Keratinocyte (primary cell): ENCODE results near the gene ANKRD53. TPM values are rescaled to one million over a fixed set of nuclear protein-coding genes. Genes with fewer than 3 reads are reported as not detected.

ENCODE experiments used
- DNase-seq: peaks from one replicate; pipeline ENCODE4 v3.0.0-alpha.2; 2011; ENCODE audit warnings: low read depth, missing footprints, low spot score
- FAIRE-seq: peaks from 2 replicates; lab custom pipeline; 2011; peaks lifted over from hg19 to GRCh38; lab: Jason Lieb, UNC
- H2AFZ ChIP-seq: 2 replicates; pipeline ENCODE4 v1.6.0; 2012; ENCODE audit warnings: low read length, control low read depth, inconsistent platforms; ENCODE audit not compliant: control insufficient read depth
- H3K27ac ChIP-seq: 2 replicates; pipeline ENCODE4 v1.5.1; 2011; ENCODE audit warnings: low read length; ENCODE audit not compliant: control insufficient read depth, insufficient read depth
- H3K27me3 ChIP-seq: 3 replicates; pipeline ENCODE4 v1.6.0; 2011; ENCODE audit warnings: low read length; ENCODE audit not compliant: control insufficient read depth, insufficient read depth; ENCODE audit errors: extremely low read depth
- H3K36me3 ChIP-seq, 2 experiments: 2 replicates in 1 of 2; 3 replicates in 1 of 2; pipeline ENCODE4 v1.5.1; 2011; ENCODE audit warnings: low read length in 2 of 2, mild to moderate bottlenecking in 1 of 2; ENCODE audit not compliant: control insufficient read depth in 2 of 2, insufficient read depth in 2 of 2; ENCODE audit errors: extremely low read depth in 1 of 2
- H3K4me1 ChIP-seq: 3 replicates; pipeline ENCODE4 v1.5.1; 2011; ENCODE audit warnings: low read length; ENCODE audit not compliant: control insufficient read depth, insufficient read depth; ENCODE audit errors: extremely low read depth
- H3K4me2 ChIP-seq: 3 replicates; pipeline ENCODE4 v1.6.0; 2011; ENCODE audit warnings: low read depth, low read length; ENCODE audit not compliant: control insufficient read depth, insufficient read depth; ENCODE audit errors: extremely low read depth
- H3K4me3 ChIP-seq, 3 experiments: fragments of 200-600 bp in 1 of 3; sonication (generic) in 1 of 3; 2 replicates in 2 of 3; 3 replicates in 1 of 3; pipeline ENCODE4 v1.5.1; 2011 to 2016; ENCODE audit warnings: low read length in 3 of 3, mild to moderate bottlenecking in 3 of 3, control low read depth in 2 of 3, inconsistent platforms in 1 of 3, low read depth in 1 of 3, mixed read lengths in 1 of 3, mixed run types in 1 of 3, moderate library complexity in 1 of 3; ENCODE audit not compliant: control insufficient read depth in 2 of 3, insufficient read depth in 2 of 3; ENCODE audit errors: extremely low read depth in 1 of 3
- H3K79me2 ChIP-seq: 2 replicates; pipeline ENCODE4 v1.6.0; 2012; ENCODE audit warnings: low read length; ENCODE audit not compliant: control insufficient read depth, insufficient read depth
- H3K9ac ChIP-seq: 3 replicates; pipeline ENCODE4 v1.6.0; 2011; ENCODE audit warnings: low read length; ENCODE audit not compliant: control insufficient read depth, insufficient read depth; ENCODE audit errors: extremely low read depth
- H3K9me1 ChIP-seq: 3 replicates; pipeline ENCODE4 v1.6.0; 2011; ENCODE audit warnings: low read length; ENCODE audit not compliant: control insufficient read depth, insufficient read depth; ENCODE audit errors: extremely low read depth
- H3K9me3 ChIP-seq: 2 replicates; pipeline ENCODE4 v1.5.1; 2012; ENCODE audit warnings: low read depth, low read length; ENCODE audit not compliant: control insufficient read depth
- H4K20me1 ChIP-seq: 3 replicates; pipeline ENCODE4 v1.6.0; 2011; ENCODE audit warnings: low read length; ENCODE audit not compliant: control insufficient read depth, insufficient read depth; ENCODE audit errors: extremely low read depth
- CTCF ChIP-seq, 3 experiments: IDR thresholded peaks in 1 of 3; conservative IDR thresholded peaks in 1 of 3; optimal IDR thresholded peaks in 1 of 3; 2 replicates in 2 of 3; 3 replicates in 1 of 3; pipeline versions ENCODE3 to v1.5.1; 2011; ENCODE audit warnings: low read length in 3 of 3, mild to moderate bottlenecking in 3 of 3, moderate library complexity in 2 of 3, control low read depth in 1 of 3, inconsistent platforms in 1 of 3; ENCODE audit not compliant: insufficient read depth in 2 of 3; ENCODE audit errors: extremely low read depth in 1 of 3
- EZH2 ChIP-seq: IDR thresholded peaks from one replicate; pipeline ENCODE4 v1.6.1; 2012; ENCODE audit warnings: inconsistent platforms, mild to moderate bottlenecking, low read length, moderate library complexity
- dilution Hi-C: fragments of 300-500 bp; cut with MboI; formaldehyde crosslinking; loops from one replicate; pipeline ENCODE4 v1.7.0; 2020; ENCODE audit warnings: low sequenced_read_pairs; ENCODE audit not compliant: extremely low pct_ligation_motif_present
- polyA plus RNA-seq, 5 experiments: library from polyadenylated mRNA; depleted of rRNA in 3 of 5; stranded (reverse) in 3 of 5; stranded (forward) in 1 of 5; unstranded in 1 of 5; fragments of >200 nt; gene quantifications; 1 replicate in 1 of 5; 2 replicates in 3 of 5; 3 replicates in 1 of 5; pipeline versions ENCODE4 v1.2.1 to v1.2.3, GENCODE V29; 2011 to 2012; ENCODE audit warnings: missing spikeins in 2 of 5, low read depth in 1 of 5, low replicate concordance in 1 of 5

ANKRD53 gene
- polyA plus RNA-seq, 1 donor (not counting 4 experiments of a cell fraction or from before 2014, with no cell fraction given) = not detected

GRCh38 chr2:70966681-70967080, 11.7 kb upstream of the ANKRD53 start:
- H3K27me3 ChIP-seq = peaks cover 14% of the 10 kb centered on the region
- TF ChIP-seq EZH2 (no peak), CTCF (optimal IDR thresholded peaks at IDR 0.05 in 1 of 3, IDR thresholded peaks at IDR 0.05 in 1 of 3, conservative IDR thresholded peaks at IDR 0.05 in 1 of 3; ENCODE audit: extremely low read depth in 1 of 3, insufficient read depth in 2 of 3, low read length in 3 of 3) (no peak)
- DNase-seq = no peak
- no peaks in the 10 kb centered on the region for H3K9me3 ChIP-seq
- dilution Hi-C loops = no loop called here
- no peaks in the 10 kb centered on the region for H3K9me1 ChIP-seq
- no peaks in the 10 kb centered on the region for H4K20me1 ChIP-seq
- peaks cover 10% of the 10 kb centered on the region for H3K4me1 ChIP-seq
- H3K4me3 ChIP-seq = no peak overlapping the region
- H3K27ac ChIP-seq = no peak overlapping the region
- H3K4me2 ChIP-seq = no peak overlapping the region
- H2AFZ ChIP-seq = no peak overlapping the region
- no peak overlapping the region for H3K9ac ChIP-seq
- no peaks in the 10 kb centered on the region for H3K79me2 ChIP-seq
- no peak for FAIRE-seq
- H3K36me3 ChIP-seq = no peaks in the 10 kb centered on the region

- no peak overlapping the region for H3K4me2 ChIP-seq
- no peak overlapping the region for H3K27ac ChIP-seq
- no peak for FAIRE-seq
- H4K20me1 ChIP-seq = no peaks in the 10 kb centered on the region
- no peak overlapping the region for H2AFZ ChIP-seq
- dilution Hi-C loops = no loop called here
- no peaks in the 10 kb centered on the region for H3K79me2 ChIP-seq
- no peak for DNase-seq
- no peak overlapping the region for H3K4me3 ChIP-seq
- H3K27me3 ChIP-seq = peaks cover 14% of the 10 kb centered on the region
- no peaks in the 10 kb centered on the region for H3K9me3 ChIP-seq
- no peak overlapping the region for H3K9ac ChIP-seq
- no peaks in the 10 kb centered on the region for H3K9me1 ChIP-seq
- peaks cover 10% of the 10 kb centered on the region for H3K4me1 ChIP-seq
- no peaks in the 10 kb centered on the region for H3K36me3 ChIP-seq
- TF ChIP-seq EZH2 (no peak), CTCF (optimal IDR thresholded peaks at IDR 0.05 in 1 of 3, IDR thresholded peaks at IDR 0.05 in 1 of 3, conservative IDR thresholded peaks at IDR 0.05 in 1 of 3; ENCODE audit: extremely low read depth in 1 of 3, insufficient read depth in 2 of 3, low read length in 3 of 3) (no peak)
These were observed 11.2 kb upstream of the ANKRD53 start for GRCh38 chr2:70967189-70967588.
